Cardiac muscle cell (in vitro differentiated cells and primary cell): ENCODE data around the gene RNMT. TPM values are rescaled to one million over a fixed set of nuclear protein-coding genes. Genes with fewer than 3 reads are reported as not detected.
A peak's percentile ranks its signal among the peaks of the same experiment; 100 is the strongest.

Experiments used
- DNase-seq, 2 donors: peaks; one replicate each; pipeline versions ENCODE4 v3.0.0 to v3.0.0-alpha.2; 2010 to 2017; ENCODE audit warnings: low read depth in 1 of 2, low spot score in 1 of 2
- H3K27ac ChIP-seq: fragments of 200-600 bp; sonication (generic); 2 replicates; pipeline ENCODE4 v1.5.1; 2016
- H3K27me3 ChIP-seq: fragments of 200-600 bp; sonication (generic); 2 replicates; pipeline ENCODE4 v1.6.0; 2016; ENCODE audit warnings: control low read depth
- H3K36me3 ChIP-seq: fragments of 200-600 bp; sonication (generic); 2 replicates; pipeline ENCODE4 v1.5.1; 2016; ENCODE audit warnings: control low read depth
- H3K4me1 ChIP-seq: fragments of 200-600 bp; sonication (generic); 2 replicates; pipeline ENCODE4 v1.8.1; 2017; ENCODE audit warnings: low read depth, mild to moderate bottlenecking, mixed run types
- H3K4me3 ChIP-seq: fragments of 200-600 bp; sonication (generic); 2 replicates; pipeline ENCODE4 v1.5.1; 2016; ENCODE audit warnings: mild to moderate bottlenecking
- H3K9me3 ChIP-seq: fragments of 200-600 bp; sonication (generic); 2 replicates; pipeline ENCODE4 v1.5.1; 2017; ENCODE audit warnings: low read depth, mild to moderate bottlenecking, control low read depth
- polyA plus RNA-seq: library from polyadenylated mRNA; unstranded; fragments of >200 nt; fragmentation: Nextera tagmentation; extraction: Ambion mirVana; gene quantifications from 2 replicates; pipeline ENCODE4 v1.2.1, GENCODE V29; 2016
- total RNA-seq: library from RNA; depleted of rRNA; stranded (reverse); fragments of >200 nt; gene quantifications from 2 replicates; pipeline ENCODE4 v1.2.3, GENCODE V29; 2016
- TF ChIP-seq, protein P1 (sequence below): IDR thresholded peaks from 2 replicates; pipeline ENCODE4 v1.5.1; 2012; ENCODE audit warnings: low read depth, mild to moderate bottlenecking, low read length

The RNMT gene
- total and polyA plus RNA-seq, 2 experiments from 2014 or later, result 36.5 to 53.0 TPM

DNA sequence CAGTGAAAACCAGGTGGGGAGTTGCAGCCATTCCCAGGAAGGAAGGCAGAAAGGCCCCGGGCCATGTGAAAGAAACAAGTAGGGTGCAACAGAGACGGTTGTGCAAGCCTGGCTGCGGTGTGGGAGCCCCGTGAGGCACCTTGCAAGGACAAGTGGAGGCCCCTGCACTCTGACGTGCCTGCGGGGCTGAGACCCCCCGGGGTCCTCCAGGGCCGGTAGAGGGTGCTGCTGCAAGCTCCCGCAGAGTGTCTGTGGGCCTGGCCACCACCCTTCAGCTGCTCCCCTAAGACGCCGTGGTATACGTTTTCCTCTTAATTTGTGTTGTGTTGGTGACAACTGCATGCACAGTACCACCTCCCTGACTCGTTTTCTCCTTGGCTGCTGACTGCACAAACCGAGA, 70.0 kb downstream of the RNMT start:
- H3K9me3 ChIP-seq, result no peaks in the 10 kb centered on the region
- H3K4me3 ChIP-seq, result no peak overlapping the region
- H3K36me3 ChIP-seq, result no peaks in the 10 kb centered on the region
- no peak for DNase-seq
- H3K27me3 ChIP-seq, result peaks cover 16% of the 10 kb centered on the region
- H3K27ac ChIP-seq, result no peak overlapping the region
- TF ChIP-seq, protein P1, sequence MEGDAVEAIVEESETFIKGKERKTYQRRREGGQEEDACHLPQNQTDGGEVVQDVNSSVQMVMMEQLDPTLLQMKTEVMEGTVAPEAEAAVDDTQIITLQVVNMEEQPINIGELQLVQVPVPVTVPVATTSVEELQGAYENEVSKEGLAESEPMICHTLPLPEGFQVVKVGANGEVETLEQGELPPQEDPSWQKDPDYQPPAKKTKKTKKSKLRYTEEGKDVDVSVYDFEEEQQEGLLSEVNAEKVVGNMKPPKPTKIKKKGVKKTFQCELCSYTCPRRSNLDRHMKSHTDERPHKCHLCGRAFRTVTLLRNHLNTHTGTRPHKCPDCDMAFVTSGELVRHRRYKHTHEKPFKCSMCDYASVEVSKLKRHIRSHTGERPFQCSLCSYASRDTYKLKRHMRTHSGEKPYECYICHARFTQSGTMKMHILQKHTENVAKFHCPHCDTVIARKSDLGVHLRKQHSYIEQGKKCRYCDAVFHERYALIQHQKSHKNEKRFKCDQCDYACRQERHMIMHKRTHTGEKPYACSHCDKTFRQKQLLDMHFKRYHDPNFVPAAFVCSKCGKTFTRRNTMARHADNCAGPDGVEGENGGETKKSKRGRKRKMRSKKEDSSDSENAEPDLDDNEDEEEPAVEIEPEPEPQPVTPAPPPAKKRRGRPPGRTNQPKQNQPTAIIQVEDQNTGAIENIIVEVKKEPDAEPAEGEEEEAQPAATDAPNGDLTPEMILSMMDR, result no peak
- no peaks in the 10 kb centered on the region for H3K4me1 ChIP-seq

GRCh38 chr18:13797157-13797611, 70.7 kb downstream of the RNMT start:
- no peaks in the 10 kb centered on the region for H3K4me1 ChIP-seq
- no peak overlapping the region for H3K4me3 ChIP-seq
- DNase-seq, result no peak
- no peak overlapping the region for H3K27ac ChIP-seq
- TF ChIP-seq, protein P1, result no peak
- no peaks in the 10 kb centered on the region for H3K9me3 ChIP-seq
- H3K27me3 ChIP-seq, result peaks cover 19% of the 10 kb centered on the region
- H3K36me3 ChIP-seq, result no peaks in the 10 kb centered on the region

DNA sequence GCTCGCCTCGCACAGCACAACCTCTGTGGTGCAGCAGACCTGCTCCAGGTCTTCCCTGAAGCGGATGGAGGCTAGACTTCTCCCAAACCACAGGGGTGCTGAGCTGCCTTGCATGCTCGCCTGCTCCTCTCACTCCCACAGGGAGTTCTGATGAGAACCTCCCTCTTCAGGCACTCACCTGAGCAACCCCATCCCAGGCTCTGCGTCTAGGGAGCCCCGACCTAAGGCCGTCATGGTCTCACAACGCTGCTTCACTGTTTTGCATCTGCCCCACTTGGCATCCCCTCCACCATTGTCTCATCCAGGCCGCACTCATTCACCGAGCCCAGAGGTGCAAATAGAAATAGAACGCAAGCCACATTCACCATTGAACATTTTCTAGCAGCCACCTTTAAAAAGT, 72.9 kb downstream of the RNMT start:
- no peaks in the 10 kb centered on the region for H3K36me3 ChIP-seq
- no peak overlapping the region for H3K4me3 ChIP-seq
- no peak for DNase-seq
- no peaks in the 10 kb centered on the region for H3K4me1 ChIP-seq
- H3K27me3 ChIP-seq, result peaks cover 19% of the 10 kb centered on the region
- no peaks in the 10 kb centered on the region for H3K9me3 ChIP-seq
- TF ChIP-seq, protein P1, result no peak
- no peak overlapping the region for H3K27ac ChIP-seq

DNA sequence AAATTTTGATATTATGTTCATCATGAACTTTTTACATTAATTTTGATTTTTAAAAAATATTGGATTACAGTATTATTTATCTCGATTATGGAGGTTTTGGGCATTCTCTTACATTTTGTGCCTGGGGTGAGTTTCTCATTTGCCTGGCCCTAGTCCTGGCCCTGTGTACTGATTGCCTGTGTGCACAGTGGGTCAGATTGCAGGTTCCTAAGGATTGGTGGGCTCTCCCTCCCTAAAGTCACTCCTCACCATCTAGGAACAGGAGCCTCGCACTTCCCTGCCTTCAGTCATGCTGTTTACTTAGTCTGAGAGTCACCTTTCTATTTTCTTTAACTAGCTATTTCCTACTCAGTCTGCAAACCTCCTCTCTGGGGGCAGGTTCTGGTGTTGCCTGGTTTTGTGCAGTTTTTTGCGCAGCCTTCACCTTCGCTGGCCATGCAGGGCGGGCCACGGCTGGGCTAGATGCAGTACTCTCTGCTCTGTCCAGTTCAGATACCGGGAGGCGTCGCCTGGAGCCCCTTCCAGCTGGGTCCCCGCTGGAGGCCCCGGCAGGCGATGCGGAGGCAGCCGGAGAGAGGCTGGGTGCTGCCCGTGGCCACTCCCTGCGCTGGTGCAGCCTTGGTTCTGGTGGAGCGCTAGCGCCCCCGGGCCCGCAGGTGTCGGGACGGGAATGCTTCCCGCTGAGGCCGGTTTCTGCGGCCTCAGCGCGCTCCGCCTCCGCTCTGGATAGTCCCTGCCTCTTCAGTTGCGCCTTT, 74.2 kb downstream of the RNMT start:
- no peak overlapping the region for H3K27ac ChIP-seq
- H3K36me3 ChIP-seq, result no peaks in the 10 kb centered on the region
- TF ChIP-seq, protein P1, result peak; percentile 38
- no peaks in the 10 kb centered on the region for H3K9me3 ChIP-seq
- peak; percentile 42 to 82 for DNase-seq
- no peaks in the 10 kb centered on the region for H3K4me1 ChIP-seq
- peak overlapping the region; percentile 13 for H3K4me3 ChIP-seq
- H3K27me3 ChIP-seq, result peaks cover 19% of the 10 kb centered on the region

DNA sequence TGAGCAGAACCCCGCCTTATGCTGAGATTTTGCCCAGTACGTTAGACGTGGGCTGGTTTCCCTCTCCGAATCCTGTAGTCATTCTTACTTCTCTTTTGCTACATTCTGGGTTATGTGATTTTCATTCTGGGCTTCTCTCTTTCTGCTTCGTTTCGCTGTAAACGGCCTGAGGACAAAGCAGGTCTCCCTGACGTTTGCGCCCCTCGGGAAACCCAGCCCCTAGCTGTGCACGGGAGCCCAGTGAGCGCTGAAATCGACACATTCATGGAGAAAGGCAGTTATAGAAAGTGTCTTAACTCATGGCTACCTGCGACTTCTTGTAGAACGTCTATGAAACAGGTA, 74.8 kb downstream of the RNMT start:
- Histone ChIP-seq H3K9me3 (no peaks in the 10 kb centered on the region), H3K4me3 (peak overlapping the region; percentile 13), H3K27me3 (peaks cover 19% of the 10 kb centered on the region), H3K4me1 (no peaks in the 10 kb centered on the region), H3K36me3 (no peaks in the 10 kb centered on the region), H3K27ac (no peak overlapping the region)
- DNase-seq, result no peak
- TF ChIP-seq, protein P1, result no peak
